ENCODE measurements around the gene ARHGEF39.

ARHGEF39 gene

GRCh38 chr9:35700031-35700430, 35.0 kb upstream of the ARHGEF39 start:
- no peak overlapping the region for H3K27ac ChIP-seq
- TF ChIP-seq, protein P1, sequence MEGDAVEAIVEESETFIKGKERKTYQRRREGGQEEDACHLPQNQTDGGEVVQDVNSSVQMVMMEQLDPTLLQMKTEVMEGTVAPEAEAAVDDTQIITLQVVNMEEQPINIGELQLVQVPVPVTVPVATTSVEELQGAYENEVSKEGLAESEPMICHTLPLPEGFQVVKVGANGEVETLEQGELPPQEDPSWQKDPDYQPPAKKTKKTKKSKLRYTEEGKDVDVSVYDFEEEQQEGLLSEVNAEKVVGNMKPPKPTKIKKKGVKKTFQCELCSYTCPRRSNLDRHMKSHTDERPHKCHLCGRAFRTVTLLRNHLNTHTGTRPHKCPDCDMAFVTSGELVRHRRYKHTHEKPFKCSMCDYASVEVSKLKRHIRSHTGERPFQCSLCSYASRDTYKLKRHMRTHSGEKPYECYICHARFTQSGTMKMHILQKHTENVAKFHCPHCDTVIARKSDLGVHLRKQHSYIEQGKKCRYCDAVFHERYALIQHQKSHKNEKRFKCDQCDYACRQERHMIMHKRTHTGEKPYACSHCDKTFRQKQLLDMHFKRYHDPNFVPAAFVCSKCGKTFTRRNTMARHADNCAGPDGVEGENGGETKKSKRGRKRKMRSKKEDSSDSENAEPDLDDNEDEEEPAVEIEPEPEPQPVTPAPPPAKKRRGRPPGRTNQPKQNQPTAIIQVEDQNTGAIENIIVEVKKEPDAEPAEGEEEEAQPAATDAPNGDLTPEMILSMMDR (IDR thresholded peaks at IDR 0.05), result no peak
- no peak for TF ChIP-seq ZFX (IDR thresholded peaks at IDR 0.05; ENCODE audit: borderline replicate concordance)

DNA sequence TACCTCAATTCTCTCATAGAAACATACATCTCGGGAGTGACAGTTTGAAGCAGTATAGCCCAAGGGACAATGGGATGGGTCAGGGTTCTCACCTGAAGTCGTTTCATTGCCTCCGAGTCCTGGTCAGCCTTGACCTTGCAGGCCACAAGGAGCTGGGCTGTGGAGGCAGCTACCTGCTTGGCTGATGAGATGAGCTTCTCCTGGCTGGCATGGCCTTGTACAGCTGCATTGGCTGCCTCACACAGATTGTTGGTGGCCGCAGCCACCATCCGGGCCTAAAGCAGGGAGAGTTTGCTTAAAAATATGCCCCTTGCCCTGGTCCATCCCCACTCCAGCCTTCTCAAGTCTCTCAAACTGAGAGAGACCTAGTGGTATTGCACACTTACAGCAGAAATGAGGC, 33.2 kb upstream of the ARHGEF39 start:
- H3K27ac ChIP-seq, result no peak overlapping the region
- no peak for TF ChIP-seq ZFX (IDR thresholded peaks at IDR 0.05; ENCODE audit: borderline replicate concordance)
- TF ChIP-seq, protein P1 (IDR thresholded peaks at IDR 0.05), result no peak

DNA sequence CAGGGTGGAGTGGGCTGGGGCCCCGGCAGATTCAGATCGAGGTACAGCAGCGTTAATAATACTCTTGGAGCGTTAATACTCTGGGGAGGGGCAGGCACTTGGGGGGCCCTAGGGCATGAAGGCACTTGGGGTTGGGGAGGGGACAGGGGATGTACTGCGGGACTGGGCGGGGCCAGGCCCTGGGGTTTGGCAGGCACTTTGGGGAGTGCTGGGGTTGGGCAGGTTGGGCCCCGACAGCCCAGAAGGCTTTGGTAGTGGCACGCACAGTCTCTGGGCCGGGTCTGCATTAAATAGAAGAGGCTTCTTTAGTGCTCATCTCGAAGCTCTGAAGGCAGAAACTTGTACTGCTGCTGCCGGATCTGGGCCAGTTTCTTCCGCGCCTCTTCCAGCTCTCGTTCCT, 32.5 kb upstream of the ARHGEF39 start:
- H3K27ac ChIP-seq, result no peak overlapping the region
- TF ChIP-seq, protein P1 (IDR thresholded peaks at IDR 0.05), result no peak
- no peak for TF ChIP-seq ZFX (IDR thresholded peaks at IDR 0.05; ENCODE audit: borderline replicate concordance)

DNA sequence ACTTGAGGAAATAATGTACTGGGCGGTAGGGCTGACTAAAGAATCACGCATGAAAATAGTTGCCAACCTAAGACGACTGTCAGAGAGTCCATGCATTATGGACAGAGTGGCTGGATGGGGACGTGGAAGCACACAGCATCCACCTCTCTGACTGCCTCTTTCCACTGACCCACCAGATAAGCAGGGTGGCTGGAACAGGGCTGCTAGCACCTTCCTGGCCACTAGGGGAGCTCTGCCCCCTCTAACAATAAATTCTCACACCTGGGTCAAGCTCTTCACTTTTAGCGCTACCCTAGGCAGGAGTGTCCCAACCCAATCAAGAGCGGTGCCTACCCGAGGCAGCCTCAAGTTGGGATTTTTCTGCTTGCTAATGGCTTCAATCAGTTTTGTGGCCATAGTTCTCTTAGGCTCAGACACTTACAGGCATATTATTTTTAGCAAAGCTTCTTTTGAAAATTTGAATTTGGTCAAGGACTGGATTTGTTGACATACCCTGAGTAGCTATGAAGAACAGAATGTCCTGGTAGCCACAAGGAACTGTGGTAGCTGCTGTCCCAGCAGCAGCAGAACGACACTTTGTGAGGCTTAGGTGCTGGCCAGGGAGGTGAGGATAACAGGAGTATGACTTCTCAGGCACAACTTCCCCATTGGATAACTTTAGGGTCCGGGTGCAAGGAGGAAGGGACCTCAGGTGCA, 31.7 kb upstream of the ARHGEF39 start:
- TF ChIP-seq, protein P1 (IDR thresholded peaks at IDR 0.05), result peak; percentile 96
- TF ChIP-seq ZFX (IDR thresholded peaks at IDR 0.05; ENCODE audit: borderline replicate concordance), result no peak
- H3K27ac ChIP-seq, result peak overlapping the region; percentile 26; the same call in 1 of the 2 replicates

DNA sequence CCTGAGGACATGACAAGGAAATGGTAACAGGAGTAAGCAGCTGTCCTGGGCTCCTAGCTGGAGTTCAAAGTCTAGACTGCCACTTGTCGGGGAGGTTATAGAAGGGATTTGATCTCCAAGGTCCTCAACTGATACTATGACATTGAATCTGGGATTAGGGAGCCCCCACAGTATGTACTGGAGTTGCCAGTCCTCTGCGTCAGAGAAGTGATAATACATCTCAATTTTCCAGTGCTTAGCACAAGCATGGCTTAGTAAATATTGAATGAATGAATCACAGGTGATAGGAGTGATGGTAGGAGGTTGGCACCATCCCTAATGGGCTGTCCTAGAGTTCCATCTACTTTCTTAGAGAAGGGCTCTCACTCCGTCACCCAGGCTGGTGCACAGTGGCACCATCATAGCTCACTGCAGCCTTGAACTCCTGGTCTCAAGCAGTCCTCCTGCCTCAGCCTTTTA, 31.0 kb upstream of the ARHGEF39 start:
- H3K27ac ChIP-seq, result peak overlapping the region; percentile 26; the same call in 1 of the 2 replicates
- TF ChIP-seq, protein P1 (IDR thresholded peaks at IDR 0.05), result no peak
- no peak for TF ChIP-seq ZFX (IDR thresholded peaks at IDR 0.05; ENCODE audit: borderline replicate concordance)

GRCh38 chr9:35691757-35692301, 26.8 kb upstream of the ARHGEF39 start:
- TF ChIP-seq ZFX (IDR thresholded peaks at IDR 0.05; ENCODE audit: borderline replicate concordance), result no peak
- TF ChIP-seq, protein P1 (IDR thresholded peaks at IDR 0.05), result no peak
- H3K27ac ChIP-seq, result no peak overlapping the region

GRCh38 chr9:35691334-35691650, 26.3 kb upstream of the ARHGEF39 start:
- no peak for TF ChIP-seq ZFX (IDR thresholded peaks at IDR 0.05; ENCODE audit: borderline replicate concordance)
- no peak overlapping the region for H3K27ac ChIP-seq

All from 22Rv1 (cell line).